ENCODE data around the gene BAZ2A. TPM values are rescaled to one million over a fixed set of nuclear protein-coding genes. Genes with fewer than 3 reads are reported as not detected.

The BAZ2A gene
- polyA plus RNA-seq, 2 of the 4 experiments (the other 2 are of a cell fraction), result 41.7 to 59.4 TPM

- no peak for TF ChIP-seq KDM1A (IDR thresholded peaks at IDR 0.05; ENCODE audit: low read depth)
These were observed 40.7 kb upstream of the BAZ2A start (continued) for GRCh38 chr12:56670836-56671235.

GRCh38 chr12:56668197-56668457, 38.0 kb upstream of the BAZ2A start:
- POLR2A ChIA-PET, result interaction anchor here (0.6 kb wide), 1 partner anchor 20 kb away, joined by 3 read pairs; the partner anchor contains the start of gene PTGES3

GRCh38 chr12:56661979-56662638, 32.0 kb upstream of the BAZ2A start:
- Histone ChIP-seq H3K9me3 (no peaks in the 10 kb centered on the region), H3K27ac (no peak overlapping the region), H3K4me1 (no peaks in the 10 kb centered on the region), H3K4me2 (no peak overlapping the region), H3K4me3 (no peak overlapping the region)
- POLR2A ChIA-PET, result interaction anchor here (0.5 to 1.0 kb wide), 3 partner anchors 22 to 26 kb away, joined by 3 to 4 read pairs (median 3); partner anchors contain the start of gene PTGES3
- CTCF ChIA-PET, result interaction anchor here (0.5 to 2.3 kb wide), 5 partner anchors 8 to 255 kb away, joined by 3 to 8 read pairs (median 3); no protein-coding TSS in a partner anchor
- no peak for DNase-seq (ENCODE audit: low read depth in 1 of 2, low spot score in 1 of 2)
- TF ChIP-seq RCOR1 (IDR thresholded peaks at IDR 0.05; ENCODE audit: low read depth, low read length) (no peak), ZFP36 (IDR thresholded peaks at IDR 0.05; ENCODE audit: borderline replicate concordance, partially characterized antibody) (no peak), CBX2 (IDR thresholded peaks at IDR 0.05; ENCODE audit: borderline replicate concordance, low read depth) (no peak), ZC3H11A (IDR thresholded peaks at IDR 0.05) (no peak), ATOH8 (CRISPR knock-in tag; IDR thresholded peaks at IDR 0.05; ENCODE audit: low read depth) (no peak), SREBF2 (IDR thresholded peaks at IDR 0.05) (no peak), FOXS1 (CRISPR knock-in tag; IDR thresholded peaks at IDR 0.05) (no peak), HMGXB4 (CRISPR knock-in tag; IDR thresholded peaks at IDR 0.05; ENCODE audit: borderline replicate concordance) (no peak), GATA3 (IDR thresholded peaks at IDR 0.05; ENCODE audit: borderline replicate concordance) (no peak)
- ATAC-seq, result peak in 1 of 2 experiments; percentile 16; a peak in 3 of 6 replicates
- WGBS (ENCODE audit: missing lambda C conversion rate), result 85% methylated on average over 13 of the region's 13 CpGs
- no peak for FAIRE-seq

More at GRCh38 chr12:56668197-56668457, 38.0 kb upstream of the BAZ2A start:
- no peak overlapping the region for H3K4me3 ChIP-seq
- no peak for DNase-seq (ENCODE audit: low read depth in 1 of 2, low spot score in 1 of 2)
- no peak for FAIRE-seq
- no peaks in the 10 kb centered on the region for H3K9me3 ChIP-seq
- TF ChIP-seq MAX (IDR thresholded peaks at IDR 0.05) (no peak), ESRRA (IDR thresholded peaks at IDR 0.05; ENCODE audit: borderline replicate concordance, low read length) (no peak), HDAC2 (IDR thresholded peaks at IDR 0.05) (no peak), PHF8 (IDR thresholded peaks at IDR 0.05; ENCODE audit: borderline replicate concordance, low read depth) (no peak), SREBF2 (IDR thresholded peaks at IDR 0.05) (no peak), BCL3 (IDR thresholded peaks at IDR 0.05) (no peak), CBX8 (IDR thresholded peaks at IDR 0.05) (no peak), ATOH8 (CRISPR knock-in tag; IDR thresholded peaks at IDR 0.05; ENCODE audit: low read depth) (no peak), E2F6 (IDR thresholded peaks at IDR 0.05; ENCODE audit: borderline replicate concordance, low read depth) (no peak)
- H3K4me1 ChIP-seq, result peaks cover 34% of the 10 kb centered on the region
- CTCF ChIA-PET, result interaction anchor here (0.9 kb wide), 1 partner anchor 32 kb away, joined by 3 read pairs; no protein-coding TSS in a partner anchor
- H3K27ac ChIP-seq, result no peak overlapping the region; a peak in 1 of 6 replicates
- 92% methylated on average over 2 of the region's 2 CpGs for WGBS (ENCODE audit: missing lambda C conversion rate)
- no peak for ATAC-seq
- H3K4me2 ChIP-seq, result no peak overlapping the region

Measured in A549 (cell line).